HG02763 (cell line): ENCODE results near the gene KLHL17.
"Not testable (repeated sequence)": the region's sequence is repeated elsewhere in the genome, so short reads cannot be mapped to it uniquely, and the experiment has no call there.

Experiments
- ATAC-seq: cut with Tn5 transposase; IDR thresholded peaks from one replicate; pipeline ENCODE4 v1.9.1; 2021; ENCODE audit warnings: mild to moderate bottlenecking, moderate library complexity; ENCODE audit not compliant: unreplicated experiment

The KLHL17 gene

DNA sequence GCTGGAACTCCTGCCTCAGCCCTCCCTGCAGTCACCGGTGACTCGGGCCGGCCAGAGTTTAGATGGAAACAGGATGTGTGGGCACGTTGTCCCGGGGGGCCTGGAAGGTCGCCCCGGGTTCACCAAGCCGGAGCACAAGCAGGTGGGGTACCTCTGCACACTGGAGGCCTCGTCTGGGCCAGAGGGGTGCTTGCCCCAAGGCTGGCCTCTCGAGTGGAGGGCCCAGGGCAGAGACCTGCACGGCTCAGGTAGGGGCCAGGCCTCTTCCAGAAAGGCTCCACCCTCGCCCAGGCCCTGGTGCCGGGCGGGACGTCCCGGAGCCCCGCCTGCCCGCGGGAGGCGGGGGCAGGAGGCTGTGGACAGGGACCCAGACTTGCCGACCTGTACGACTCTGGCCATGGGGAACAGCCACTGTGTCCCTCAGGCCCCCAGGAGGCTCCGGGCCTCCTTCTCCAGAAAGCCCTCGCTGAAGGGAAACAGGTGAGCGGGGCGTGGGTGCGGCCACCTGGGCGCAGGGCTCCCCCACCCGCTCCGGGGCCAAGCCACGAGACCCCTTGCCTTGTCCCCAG is 5.8 kb downstream of the KLHL17 start, which contains the start of gene PLEKHN1:
PLEKHN1 (plus strand) TSS at position 348 of the 569 bp plus-strand sequence; CDS start at position 398, 50 bp downstream.
- no peak for ATAC-seq

DNA sequence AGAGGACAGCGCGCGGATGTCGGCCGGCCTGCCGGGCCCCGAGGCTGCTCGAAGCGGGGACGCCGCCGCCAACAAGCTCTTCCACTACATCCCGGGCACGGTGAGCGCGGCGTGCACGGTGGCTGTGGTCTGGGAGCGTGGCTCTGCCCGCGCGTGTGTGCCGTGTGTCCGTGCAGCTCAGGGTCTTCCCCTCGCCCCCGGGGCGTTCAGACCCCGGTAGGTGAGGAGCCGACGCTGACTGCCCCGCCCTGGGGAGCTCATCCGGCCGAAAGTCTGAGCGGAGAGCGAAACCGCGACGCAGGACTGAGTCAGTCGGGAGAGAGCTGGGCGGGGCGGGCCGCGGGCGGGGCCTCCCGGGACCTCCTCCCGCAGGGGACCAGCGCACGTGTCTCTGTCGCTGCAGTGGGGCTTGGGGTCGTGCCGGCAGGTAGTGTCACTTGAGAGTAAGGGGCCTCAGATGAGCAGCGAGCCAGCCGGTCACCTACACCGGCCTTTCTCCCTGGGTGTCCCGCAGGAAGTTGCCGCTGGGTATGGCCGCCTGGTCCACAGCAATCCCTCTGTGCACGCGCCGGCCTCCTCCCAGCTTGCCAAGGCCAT is 6.4 kb downstream of the KLHL17 start:
- ATAC-seq: peak; percentile 63

GRCh38 chr1:967466-968343 is 7.3 kb downstream of the KLHL17 start:
- ATAC-seq: no peak

- ATAC-seq: no peak
These were observed 9.0 kb downstream of the KLHL17 start for GRCh38 chr1:969260-969855.

DNA sequence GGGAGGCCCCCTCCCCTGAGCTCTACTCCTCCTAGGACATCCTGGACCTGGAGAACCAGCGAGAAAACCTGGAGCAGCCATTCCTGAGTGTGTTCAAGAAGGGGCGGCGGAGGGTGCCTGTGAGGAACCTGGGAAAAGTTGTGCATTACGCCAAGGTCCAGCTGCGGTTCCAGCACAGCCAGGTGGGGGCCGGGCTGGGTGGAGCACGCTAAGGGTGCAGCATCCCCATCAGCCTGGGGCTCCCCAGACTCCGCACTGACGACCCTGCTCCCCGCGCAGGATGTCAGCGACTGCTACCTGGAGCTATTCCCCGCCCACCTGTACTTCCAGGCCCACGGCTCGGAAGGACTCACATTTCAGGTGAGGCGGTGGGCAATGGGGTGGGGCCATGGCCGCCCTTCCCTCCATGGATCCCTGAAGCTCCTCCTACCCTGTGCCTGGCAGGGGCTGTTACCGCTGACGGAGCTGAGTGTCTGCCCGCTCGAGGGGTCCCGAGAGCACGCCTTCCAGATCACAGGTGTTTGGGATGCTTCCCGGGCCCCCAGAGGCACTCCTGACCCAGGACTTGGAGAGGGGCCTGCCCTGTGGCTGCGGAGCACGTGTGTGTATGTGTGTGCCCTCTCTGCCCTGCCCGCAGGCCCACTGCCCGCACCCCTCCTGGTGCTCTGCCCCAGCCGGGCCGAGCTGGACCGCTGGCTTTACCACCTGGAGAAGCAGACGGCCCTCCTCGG is 10.0 kb downstream of the KLHL17 start:
- no peak for ATAC-seq

GRCh38 chr1:970973-971730 is 10.8 kb downstream of the KLHL17 start:
- ATAC-seq: no peak

GRCh38 chr1:971751-972506 is 11.5 kb downstream of the KLHL17 start:
- no peak for ATAC-seq

DNA sequence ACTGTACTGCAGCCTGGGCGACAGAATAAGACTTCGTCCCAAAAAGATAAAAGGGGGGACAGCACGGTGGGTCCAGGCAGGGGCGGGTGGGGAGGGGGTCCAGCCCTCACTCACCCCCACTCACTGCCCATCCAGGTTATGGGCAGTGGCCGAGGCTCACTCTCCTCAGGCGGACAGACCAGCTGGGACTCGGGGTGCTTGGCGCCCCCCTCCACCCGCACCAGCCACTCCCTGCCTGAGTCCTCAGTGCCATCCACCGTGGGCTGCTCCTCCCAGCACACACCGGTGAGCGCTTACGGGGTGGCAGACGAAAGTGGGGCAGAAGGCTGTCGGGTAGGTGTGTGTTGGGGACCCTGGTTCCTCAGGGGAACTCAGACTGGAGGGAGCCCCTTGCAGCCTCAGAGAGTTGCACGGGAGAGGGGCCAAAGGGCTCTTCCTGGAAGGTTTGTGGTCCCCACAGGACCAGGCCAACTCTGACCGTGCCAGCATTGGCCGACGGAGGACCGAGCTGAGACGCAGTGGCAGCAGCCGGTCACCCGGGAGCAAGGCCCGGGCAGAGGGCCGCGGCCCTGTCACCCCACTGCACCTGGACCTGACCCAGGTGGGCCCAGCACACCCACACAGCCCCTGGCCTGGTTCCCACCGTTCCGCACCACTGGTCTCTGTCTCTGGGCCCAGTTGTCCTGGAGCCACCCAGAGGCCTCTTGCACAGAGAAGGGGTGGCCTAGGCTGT is 12.5 kb downstream of the KLHL17 start:
- ATAC-seq: no peak

DNA sequence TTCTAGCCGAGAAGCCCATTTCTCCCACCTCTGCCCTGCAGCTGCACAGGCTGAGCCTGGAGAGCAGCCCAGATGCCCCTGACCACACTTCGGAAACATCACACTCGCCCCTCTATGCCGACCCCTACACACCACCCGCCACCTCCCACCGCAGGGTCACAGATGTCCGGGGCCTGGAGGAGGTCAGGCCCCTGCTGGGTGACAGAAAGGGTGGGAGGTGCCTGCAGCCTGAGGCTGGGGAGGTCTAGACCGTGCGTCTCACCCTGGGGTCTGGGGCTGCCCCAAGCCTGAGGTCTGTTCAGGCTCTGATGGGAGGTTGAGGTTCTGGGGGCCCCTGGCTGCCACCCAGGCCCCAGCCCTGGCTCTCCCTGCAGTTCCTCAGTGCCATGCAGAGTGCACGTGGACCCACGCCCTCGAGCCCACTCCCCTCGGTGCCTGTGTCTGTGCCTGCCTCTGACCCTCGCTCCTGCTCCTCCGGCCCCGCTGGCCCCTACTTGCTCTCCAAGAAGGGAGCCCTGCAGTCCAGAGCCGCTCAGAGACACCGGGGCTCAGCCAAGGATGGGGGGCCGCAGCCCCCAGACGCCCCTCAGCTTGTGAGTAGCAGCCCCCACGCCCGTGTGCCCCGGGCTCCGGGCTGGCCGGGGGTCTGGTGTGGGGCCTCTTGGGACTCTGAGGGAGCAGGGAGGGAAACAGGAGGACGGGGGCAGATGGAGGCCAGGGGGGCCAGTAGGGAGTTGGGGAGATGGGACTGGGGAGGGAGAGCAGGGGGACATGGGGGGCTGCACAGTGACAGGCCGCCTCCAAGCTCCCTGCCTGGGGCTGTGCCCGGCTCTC is 13.3 kb downstream of the KLHL17 start:
- no peak for ATAC-seq

GRCh38 chr1:974293-974640 is 13.9 kb downstream of the KLHL17 start:
- ATAC-seq: no peak

GRCh38 chr1:974687-975328 is 14.4 kb downstream of the KLHL17 start:
- no peak for ATAC-seq

DNA sequence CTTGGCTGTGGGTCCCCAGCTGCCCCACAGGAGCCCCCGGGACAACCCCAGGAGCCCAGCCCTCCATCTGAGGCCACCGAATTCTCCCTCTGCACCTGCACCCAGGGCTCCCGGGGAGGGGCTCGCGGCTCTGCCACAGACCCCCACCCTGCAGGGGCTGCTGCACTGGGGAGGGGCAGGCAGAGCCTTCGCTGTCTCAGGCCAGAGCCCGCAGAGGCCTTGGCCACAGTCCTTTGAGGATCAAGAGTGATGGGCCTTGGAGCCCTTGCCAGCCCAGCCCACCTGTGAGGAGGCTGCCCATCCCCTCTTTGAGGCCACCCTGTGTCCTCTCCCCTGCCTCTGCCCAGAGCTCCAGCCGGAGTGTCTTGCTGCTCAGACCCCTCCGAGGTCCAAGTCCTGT is 15.0 kb downstream of the KLHL17 start:
- no peak for ATAC-seq

- no peak for ATAC-seq
These were observed 15.7 kb downstream of the KLHL17 start for GRCh38 chr1:975896-976683.

- ATAC-seq: not testable (repeated sequence)
These were observed 16.4 kb downstream of the KLHL17 start for GRCh38 chr1:976791-977190.

DNA sequence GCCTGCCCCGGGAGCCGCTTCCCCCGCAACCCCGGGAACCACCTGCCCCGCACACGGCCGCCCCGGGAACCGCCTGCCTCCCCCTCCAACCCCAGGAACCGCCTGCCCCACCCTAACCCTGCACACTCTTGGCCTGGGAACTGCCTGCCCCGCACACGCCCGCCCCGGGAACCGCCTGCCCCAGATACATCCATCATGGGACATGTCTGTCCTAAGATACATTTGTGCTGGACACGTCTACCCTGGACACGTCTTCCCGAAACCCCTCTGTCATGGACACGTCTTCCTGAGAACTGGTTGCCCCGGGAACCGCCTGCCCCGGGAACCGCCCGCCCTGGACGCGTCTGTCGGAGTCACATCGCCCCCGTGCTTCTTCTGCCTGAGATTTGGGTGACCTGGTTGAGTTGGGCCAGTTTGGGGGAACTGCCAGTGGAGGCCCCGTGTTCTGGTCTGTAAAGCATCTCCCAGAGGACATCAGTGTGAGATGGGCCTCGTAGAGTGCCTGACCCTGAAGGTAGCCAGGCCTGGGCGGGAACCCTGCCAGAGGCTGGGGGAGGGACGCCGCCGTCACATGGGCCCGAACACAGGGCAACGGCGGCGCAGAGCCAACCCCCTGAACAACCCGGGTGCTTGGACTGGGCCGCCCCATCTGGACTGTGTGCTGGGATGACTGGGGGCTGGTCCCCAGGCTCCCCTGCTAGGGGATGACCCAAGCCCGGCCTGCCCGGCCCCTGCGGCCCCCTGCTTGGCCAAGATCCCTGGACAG is 17.9 kb downstream of the KLHL17 start:
- ATAC-seq: no peak
